Natural killer cell (primary cell): ENCODE measurements around the gene TENM4. TPM values are rescaled to one million over a fixed set of nuclear protein-coding genes. Genes with fewer than 3 reads are reported as not detected.

Experiments used
- ATAC-seq, 3 donors: fragments of 150-1000 bp in 2 of 3; fragments of 200-7000 bp in 1 of 3; cut with Tn5 transposase; 1 replicate in 1 of 3; 2 replicates in 2 of 3; pipeline ENCODE4 v1.10.0; 2021; ENCODE audit warnings: mild to moderate bottlenecking in 2 of 3, moderate library complexity in 2 of 3
- DNase-seq, 2 donors: peaks; one replicate each; pipeline versions ENCODE4 v3.0.0 to v3.0.0-alpha.2; 2013 to 2021; ENCODE audit warnings: mixed read lengths in 1 of 2
- H3K27ac ChIP-seq: one replicate; pipeline ENCODE4 v1.5.1; 2013; ENCODE audit warnings: mild to moderate bottlenecking, low read length
- H3K27me3 ChIP-seq: one replicate; pipeline ENCODE4 v1.6.1; 2013; ENCODE audit warnings: low read length; ENCODE audit not compliant: control insufficient read depth, insufficient read depth
- H3K36me3 ChIP-seq: one replicate; pipeline ENCODE4 v1.6.1; 2013; ENCODE audit warnings: low read length; ENCODE audit not compliant: control insufficient read depth, insufficient read depth
- H3K4me1 ChIP-seq: one replicate; pipeline ENCODE4 v1.6.1; 2013; ENCODE audit warnings: low read length; ENCODE audit not compliant: control insufficient read depth, insufficient read depth
- H3K4me3 ChIP-seq: one replicate; pipeline ENCODE4 v1.5.1; 2013; ENCODE audit warnings: low read length
- H3K9me3 ChIP-seq: one replicate; pipeline ENCODE4 v1.6.1; 2013; ENCODE audit warnings: low read length; ENCODE audit not compliant: control insufficient read depth, insufficient read depth
- H3K27ac Mint-ChIP-seq, 2 donors: one replicate each; pipeline ENCODE4 v1.8.0; 2022; ENCODE audit warnings: mild to moderate bottlenecking in 2 of 2, mixed read lengths in 2 of 2, moderate library complexity in 1 of 2
- H3K27me3 Mint-ChIP-seq, 2 donors: one replicate each; pipeline ENCODE4 v1.8.0; 2022; ENCODE audit warnings: low read depth in 2 of 2, mixed read lengths in 2 of 2
- H3K36me3 Mint-ChIP-seq: one replicate; pipeline ENCODE4 v1.8.0; 2022; ENCODE audit warnings: mixed read lengths
- H3K4me1 Mint-ChIP-seq, 2 donors: one replicate each; pipeline ENCODE4 v1.8.0; 2022; ENCODE audit warnings: mixed read lengths in 2 of 2
- H3K4me3 Mint-ChIP-seq: one replicate; pipeline ENCODE4 v1.8.0; 2022; ENCODE audit warnings: mild to moderate bottlenecking, moderate library complexity, mixed read lengths
- H3K9me3 Mint-ChIP-seq, 2 donors: one replicate each; pipeline ENCODE4 v1.8.0; 2022; ENCODE audit warnings: mixed read lengths in 2 of 2
- WGBS: methylation state at CpG from one replicate; pipeline ENCODE4 v1.1.7; 2013; ENCODE audit warnings: missing lambda C conversion rate; ENCODE audit not compliant: insufficient coverage; 5-methylcytosine and 5-hydroxymethylcytosine counted together
- intact Hi-C: fragments of 100-400 bp; cut with micrococcal nuclease; formaldehyde crosslinking; loops from one replicate; pipeline ENCODE4 v1.14.2; 2022
- total RNA-seq, 4 donors: library from RNA; stranded (reverse); fragments of 120-200 nt in 1 of 4; gene quantifications; one replicate each; pipeline versions ENCODE4 v1.2.3 to v1.2.4, GENCODE V29; 2013 to 2022
- TF ChIP-seq, protein P1 (sequence below): fragments of 200-600 bp; IDR thresholded peaks from one replicate; pipeline ENCODE4 v1.8.0; 2022; ENCODE audit warnings: antibody characterized with exemption

Gene TENM4
- total RNA-seq, 3 donors from 2014 or later (not counting 1 experiment from before 2014, with no cell fraction given) = 0.63 to 0.75 TPM; not detected in 1

DNA sequence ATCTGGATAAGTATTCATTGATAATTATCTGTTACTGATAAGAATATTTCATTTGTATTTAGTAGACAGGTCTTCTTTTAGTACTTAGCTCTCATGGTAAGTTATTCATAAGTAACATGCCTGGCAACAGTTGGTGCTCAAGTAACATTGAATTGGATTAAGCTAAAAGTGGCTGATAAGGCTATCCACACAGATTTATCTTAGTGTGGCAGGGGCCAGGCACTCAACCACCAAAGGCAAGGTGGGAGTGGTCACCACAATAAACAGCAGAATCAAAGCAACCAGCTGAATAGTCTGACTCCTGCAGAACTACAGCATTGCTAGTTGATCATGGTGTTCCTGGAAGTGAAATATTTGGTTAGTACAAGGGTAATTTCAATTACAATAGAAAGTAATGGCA lies 833.1 kb downstream of the TENM4 start:
- H3K36me3 ChIP-seq = no peaks in the 10 kb centered on the region
- H3K27me3 Mint-ChIP-seq = peaks cover 3 to 5% of the 10 kb centered on the region in 2 donors
- no peak overlapping the region for H3K27ac ChIP-seq
- TF ChIP-seq, protein P1, sequence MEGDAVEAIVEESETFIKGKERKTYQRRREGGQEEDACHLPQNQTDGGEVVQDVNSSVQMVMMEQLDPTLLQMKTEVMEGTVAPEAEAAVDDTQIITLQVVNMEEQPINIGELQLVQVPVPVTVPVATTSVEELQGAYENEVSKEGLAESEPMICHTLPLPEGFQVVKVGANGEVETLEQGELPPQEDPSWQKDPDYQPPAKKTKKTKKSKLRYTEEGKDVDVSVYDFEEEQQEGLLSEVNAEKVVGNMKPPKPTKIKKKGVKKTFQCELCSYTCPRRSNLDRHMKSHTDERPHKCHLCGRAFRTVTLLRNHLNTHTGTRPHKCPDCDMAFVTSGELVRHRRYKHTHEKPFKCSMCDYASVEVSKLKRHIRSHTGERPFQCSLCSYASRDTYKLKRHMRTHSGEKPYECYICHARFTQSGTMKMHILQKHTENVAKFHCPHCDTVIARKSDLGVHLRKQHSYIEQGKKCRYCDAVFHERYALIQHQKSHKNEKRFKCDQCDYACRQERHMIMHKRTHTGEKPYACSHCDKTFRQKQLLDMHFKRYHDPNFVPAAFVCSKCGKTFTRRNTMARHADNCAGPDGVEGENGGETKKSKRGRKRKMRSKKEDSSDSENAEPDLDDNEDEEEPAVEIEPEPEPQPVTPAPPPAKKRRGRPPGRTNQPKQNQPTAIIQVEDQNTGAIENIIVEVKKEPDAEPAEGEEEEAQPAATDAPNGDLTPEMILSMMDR = no peak
- H3K4me3 ChIP-seq = no peak overlapping the region
- no peaks in the 10 kb centered on the region for H3K4me1 Mint-ChIP-seq
- H3K9me3 ChIP-seq = no peaks in the 10 kb centered on the region
- ATAC-seq (no peak), DNase-seq (no peak)
- intact Hi-C loops = no loop called here
- H3K27ac Mint-ChIP-seq = no peak overlapping the region
- no peaks in the 10 kb centered on the region for H3K9me3 Mint-ChIP-seq
- H3K36me3 Mint-ChIP-seq = no peaks in the 10 kb centered on the region
- no peaks in the 10 kb centered on the region for H3K4me1 ChIP-seq
- no peaks in the 10 kb centered on the region for H3K27me3 ChIP-seq
- H3K4me3 Mint-ChIP-seq = no peak overlapping the region

DNA sequence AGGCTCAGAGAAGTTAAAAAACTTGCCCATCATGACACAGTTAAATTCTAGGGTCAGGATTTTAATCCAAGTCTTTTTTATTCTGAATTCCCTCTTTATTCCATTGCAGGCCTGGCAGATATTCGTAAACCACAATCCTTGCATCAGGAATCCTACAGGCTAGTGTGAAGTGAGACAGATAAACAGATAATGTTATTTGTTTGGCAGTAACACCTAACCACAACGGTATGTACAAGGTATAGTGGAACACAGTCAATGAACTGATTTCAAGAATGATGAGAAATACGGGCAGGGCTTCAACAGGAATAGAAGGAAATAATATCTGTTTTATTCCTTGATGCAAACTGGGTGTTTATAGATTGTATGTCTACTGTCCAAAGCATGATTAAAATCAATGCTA lies 834.2 kb downstream of the TENM4 start:
- Mint-ChIP-seq H3K9me3 (no peaks in the 10 kb centered on the region), H3K27ac (no peak overlapping the region)

DNA sequence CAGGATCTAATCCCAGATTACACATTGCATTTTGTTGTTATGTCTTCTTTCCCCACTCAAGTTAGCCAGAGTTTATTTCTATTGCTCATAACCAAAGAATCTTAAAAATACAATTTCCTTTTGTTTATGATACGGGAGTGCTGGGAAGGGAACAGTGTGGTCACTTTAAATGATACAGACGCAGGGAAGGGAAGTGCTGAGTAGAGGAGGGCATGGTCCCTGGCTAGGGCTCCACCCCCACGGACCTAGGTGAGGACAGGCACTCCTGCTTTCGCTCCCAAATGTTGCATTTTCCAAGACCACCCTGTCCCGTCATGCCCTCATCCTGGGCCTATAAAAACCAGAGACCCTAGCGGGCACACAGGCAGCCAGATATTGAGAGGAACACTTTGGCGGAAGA lies 835.5 kb downstream of the TENM4 start:
- Mint-ChIP-seq H3K36me3 (no peaks in the 10 kb centered on the region), H3K4me3 (no peak overlapping the region), H3K9me3 (no peaks in the 10 kb centered on the region), H3K4me1 (no peaks in the 10 kb centered on the region), H3K27me3 (peaks cover 14 to 27% of the 10 kb centered on the region in 2 donors), H3K27ac (no peak overlapping the region)
- Histone ChIP-seq H3K9me3 (no peaks in the 10 kb centered on the region), H3K27ac (no peak overlapping the region), H3K27me3 (no peaks in the 10 kb centered on the region), H3K4me1 (no peaks in the 10 kb centered on the region), H3K36me3 (no peaks in the 10 kb centered on the region), H3K4me3 (no peak overlapping the region)
- TF ChIP-seq, protein P1 = no peak
- intact Hi-C loops = no loop called here
- ATAC-seq (no peak), DNase-seq (no peak)
- 85% methylated on average over 7 of the region's 7 CpGs for WGBS

More for the DNA sequence above, 834.2 kb downstream of the TENM4 start:
- Histone ChIP-seq H3K4me1 (no peaks in the 10 kb centered on the region), H3K4me3 (no peak overlapping the region), H3K36me3 (no peaks in the 10 kb centered on the region), H3K9me3 (no peaks in the 10 kb centered on the region), H3K27me3 (no peaks in the 10 kb centered on the region), H3K27ac (no peak overlapping the region)
- TF ChIP-seq, protein P1 = no peak
- DNase-seq = no peak
- Mint-ChIP-seq H3K4me3 (no peak overlapping the region), H3K4me1 (no peaks in the 10 kb centered on the region), H3K27me3 (peaks cover 5 to 13% of the 10 kb centered on the region in 2 donors), H3K36me3 (no peaks in the 10 kb centered on the region)
- ATAC-seq = no peak
- intact Hi-C loops = no loop called here
- WGBS = 89% methylated on average over 3 of the region's 3 CpGs

DNA sequence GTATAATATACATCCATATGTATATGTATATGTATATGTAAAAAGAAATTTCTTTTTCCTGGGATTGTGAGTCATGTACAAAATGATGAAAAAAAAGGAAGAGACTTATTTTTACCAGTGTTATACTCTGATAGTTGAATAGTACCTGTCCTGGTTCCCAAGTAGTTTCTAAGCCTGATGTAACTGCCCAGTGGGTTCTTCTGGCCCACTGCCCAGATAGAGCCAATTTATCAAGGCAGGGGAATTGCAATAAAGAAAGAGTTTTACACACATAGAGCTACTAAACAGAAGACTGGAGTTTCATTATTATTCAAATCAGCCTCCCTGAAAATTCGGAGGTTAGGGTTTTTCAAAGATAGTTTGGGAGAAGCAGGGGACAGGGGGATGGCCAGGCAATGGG lies 837.0 kb downstream of the TENM4 start:
- intact Hi-C loops = no loop called here
- no peak overlapping the region for H3K4me3 ChIP-seq
- H3K9me3 Mint-ChIP-seq = no peaks in the 10 kb centered on the region
- no peaks in the 10 kb centered on the region for H3K36me3 ChIP-seq
- no peak overlapping the region for H3K27ac ChIP-seq
- no peaks in the 10 kb centered on the region for H3K4me1 Mint-ChIP-seq
- H3K4me1 ChIP-seq = no peaks in the 10 kb centered on the region
- no peaks in the 10 kb centered on the region for H3K27me3 ChIP-seq
- 82% methylated on average over 1 of the region's 1 CpG for WGBS
- no peaks in the 10 kb centered on the region for H3K9me3 ChIP-seq
- H3K4me3 Mint-ChIP-seq = no peak overlapping the region
- DNase-seq (no peak), ATAC-seq (no peak)
- no peaks in the 10 kb centered on the region for H3K36me3 Mint-ChIP-seq
- TF ChIP-seq, protein P1 = no peak
- H3K27ac Mint-ChIP-seq = no peak overlapping the region
- H3K27me3 Mint-ChIP-seq = peaks cover 22 to 42% of the 10 kb centered on the region in 2 donors
